Measurements from ENCODE around the gene ITGA1.

The ITGA1 gene

DNA sequence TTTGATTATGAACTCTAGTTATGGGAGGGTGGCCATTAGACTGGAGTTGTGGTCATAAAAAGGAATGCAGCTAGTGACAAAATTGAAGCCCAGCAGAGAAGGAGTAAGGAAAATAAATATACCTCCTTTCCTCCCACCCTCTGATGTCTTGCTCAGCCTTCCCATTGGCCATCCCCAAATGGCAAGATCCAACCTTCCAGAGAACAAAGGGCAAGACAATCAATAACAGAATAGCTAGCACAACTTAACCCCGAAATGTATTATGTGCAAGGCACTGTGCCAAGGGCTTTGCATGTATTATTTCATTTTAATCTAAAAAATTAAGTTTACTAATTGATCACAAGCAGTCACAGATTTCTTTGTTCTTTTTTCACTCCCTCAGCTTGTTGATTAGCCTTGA is 3.6 kb downstream of the ITGA1 start:
- Histone ChIP-seq H3K9me2 (replicated peaks; ENCODE audit: low read depth, low read length) (no peaks in the 10 kb centered on the region), H4K20me1 (ENCODE audit: insufficient read depth, low read length, poor library complexity, severe bottlenecking) (no peaks in the 10 kb centered on the region), H3K4me3 (ENCODE audit: low read length, poor library complexity, severe bottlenecking) (no peak overlapping the region), H3K4me2 (ENCODE audit: low read depth, low read length, poor library complexity, severe bottlenecking) (peak overlapping the region; percentile 20), H2AFZ (ENCODE audit: low read length) (no peak overlapping the region), H3K27me3 (ENCODE audit: insufficient read depth, low read length, poor library complexity, severe bottlenecking) (no peaks in the 10 kb centered on the region), H3K79me2 (ENCODE audit: insufficient read depth, low read length) (no peaks in the 10 kb centered on the region), H3K9ac (ENCODE audit: low read depth, low read length, poor library complexity, severe bottlenecking) (no peak overlapping the region), H3K4me1 (ENCODE audit: insufficient read depth, low read length, poor library complexity, severe bottlenecking) (peaks cover 19% of the 10 kb centered on the region), H3F3A (ENCODE audit: low read depth) (no peaks in the 10 kb centered on the region), H3K9me3 (ENCODE audit: insufficient read depth, low read depth, low read length) (no peaks in the 10 kb centered on the region), H3K36me3 (ENCODE audit: insufficient read depth, low read length) (no peaks in the 10 kb centered on the region)
- TF ChIP-seq EZH2phosphoT487 (IDR thresholded peaks at IDR 0.05; ENCODE audit: borderline replicate concordance): no peak
- TF ChIP-seq, protein P1, sequence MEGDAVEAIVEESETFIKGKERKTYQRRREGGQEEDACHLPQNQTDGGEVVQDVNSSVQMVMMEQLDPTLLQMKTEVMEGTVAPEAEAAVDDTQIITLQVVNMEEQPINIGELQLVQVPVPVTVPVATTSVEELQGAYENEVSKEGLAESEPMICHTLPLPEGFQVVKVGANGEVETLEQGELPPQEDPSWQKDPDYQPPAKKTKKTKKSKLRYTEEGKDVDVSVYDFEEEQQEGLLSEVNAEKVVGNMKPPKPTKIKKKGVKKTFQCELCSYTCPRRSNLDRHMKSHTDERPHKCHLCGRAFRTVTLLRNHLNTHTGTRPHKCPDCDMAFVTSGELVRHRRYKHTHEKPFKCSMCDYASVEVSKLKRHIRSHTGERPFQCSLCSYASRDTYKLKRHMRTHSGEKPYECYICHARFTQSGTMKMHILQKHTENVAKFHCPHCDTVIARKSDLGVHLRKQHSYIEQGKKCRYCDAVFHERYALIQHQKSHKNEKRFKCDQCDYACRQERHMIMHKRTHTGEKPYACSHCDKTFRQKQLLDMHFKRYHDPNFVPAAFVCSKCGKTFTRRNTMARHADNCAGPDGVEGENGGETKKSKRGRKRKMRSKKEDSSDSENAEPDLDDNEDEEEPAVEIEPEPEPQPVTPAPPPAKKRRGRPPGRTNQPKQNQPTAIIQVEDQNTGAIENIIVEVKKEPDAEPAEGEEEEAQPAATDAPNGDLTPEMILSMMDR (conservative IDR thresholded peaks at IDR 0.05; ENCODE audit: low read length): no peak

DNA sequence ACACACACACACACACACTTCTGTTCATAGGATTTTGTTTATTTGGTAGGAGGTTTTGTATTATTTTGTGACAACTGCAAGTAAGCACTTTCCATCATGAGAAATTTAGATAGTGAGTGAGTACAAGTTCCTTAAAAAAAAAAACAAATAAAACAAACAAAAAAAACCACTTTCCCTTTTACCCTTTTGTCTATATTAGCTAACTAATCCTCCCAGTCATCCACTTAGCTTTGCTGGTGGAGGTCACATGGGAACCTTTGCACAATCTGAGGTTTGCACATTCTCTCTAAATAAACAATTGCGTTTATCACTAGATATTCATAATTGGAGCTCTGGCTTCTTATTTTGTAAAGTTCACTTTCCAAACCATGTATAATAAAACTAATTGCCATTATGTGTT is 6.8 kb downstream of the ITGA1 start:
- Histone ChIP-seq H3K9me2 (replicated peaks; ENCODE audit: low read depth, low read length) (no peaks in the 10 kb centered on the region), H3K4me1 (ENCODE audit: insufficient read depth, low read length, poor library complexity, severe bottlenecking) (peaks cover 22% of the 10 kb centered on the region), H3F3A (ENCODE audit: low read depth) (no peaks in the 10 kb centered on the region), H3K4me3 (ENCODE audit: low read length, poor library complexity, severe bottlenecking) (no peak overlapping the region), H3K9ac (ENCODE audit: low read depth, low read length, poor library complexity, severe bottlenecking) (no peak overlapping the region), H3K9me3 (ENCODE audit: insufficient read depth, low read depth, low read length) (no peaks in the 10 kb centered on the region), H3K27me3 (ENCODE audit: insufficient read depth, low read length, poor library complexity, severe bottlenecking) (no peaks in the 10 kb centered on the region), H3K36me3 (ENCODE audit: insufficient read depth, low read length) (no peaks in the 10 kb centered on the region), H2AFZ (ENCODE audit: low read length) (no peak overlapping the region), H4K20me1 (ENCODE audit: insufficient read depth, low read length, poor library complexity, severe bottlenecking) (no peaks in the 10 kb centered on the region), H3K79me2 (ENCODE audit: insufficient read depth, low read length) (peaks cover 11% of the 10 kb centered on the region; the same call in 1 of the 2 replicates), H3K4me2 (ENCODE audit: low read depth, low read length, poor library complexity, severe bottlenecking) (no peak overlapping the region)
- TF ChIP-seq, protein P1 (conservative IDR thresholded peaks at IDR 0.05; ENCODE audit: low read length): no peak
- TF ChIP-seq EZH2phosphoT487 (IDR thresholded peaks at IDR 0.05; ENCODE audit: borderline replicate concordance): no peak

DNA sequence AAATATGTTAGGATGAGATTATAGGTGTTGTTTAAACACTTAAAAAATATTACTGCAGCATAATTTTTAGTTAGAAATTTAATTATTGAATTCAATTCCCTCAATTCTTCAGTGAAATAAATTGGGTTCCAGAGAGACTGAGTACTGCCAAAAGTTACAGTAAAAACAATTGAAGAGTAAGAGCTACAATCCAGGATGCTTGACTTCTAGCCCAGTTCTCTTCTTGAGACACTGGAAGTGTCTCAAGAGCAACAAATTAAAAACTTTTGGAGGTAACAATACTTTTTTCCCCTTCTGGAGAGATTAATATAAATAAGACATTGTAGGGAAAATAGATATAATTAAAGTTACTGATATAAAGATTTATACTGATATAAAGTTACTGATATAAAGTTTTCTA is 8.3 kb downstream of the ITGA1 start:
- no peak for TF ChIP-seq EZH2phosphoT487 (IDR thresholded peaks at IDR 0.05; ENCODE audit: borderline replicate concordance)
- TF ChIP-seq, protein P1 (conservative IDR thresholded peaks at IDR 0.05; ENCODE audit: low read length): no peak
- Histone ChIP-seq H4K20me1 (ENCODE audit: insufficient read depth, low read length, poor library complexity, severe bottlenecking) (peaks cover 10% of the 10 kb centered on the region), H3K9me2 (replicated peaks; ENCODE audit: low read depth, low read length) (no peaks in the 10 kb centered on the region), H3K36me3 (ENCODE audit: insufficient read depth, low read length) (no peaks in the 10 kb centered on the region), H3K9me3 (ENCODE audit: insufficient read depth, low read depth, low read length) (no peaks in the 10 kb centered on the region), H2AFZ (ENCODE audit: low read length) (no peak overlapping the region), H3K9ac (ENCODE audit: low read depth, low read length, poor library complexity, severe bottlenecking) (no peak overlapping the region), H3K4me1 (ENCODE audit: insufficient read depth, low read length, poor library complexity, severe bottlenecking) (peaks cover 25% of the 10 kb centered on the region), H3F3A (ENCODE audit: low read depth) (no peaks in the 10 kb centered on the region), H3K27me3 (ENCODE audit: insufficient read depth, low read length, poor library complexity, severe bottlenecking) (peaks cover 4% of the 10 kb centered on the region), H3K4me3 (ENCODE audit: low read length, poor library complexity, severe bottlenecking) (no peak overlapping the region), H3K4me2 (ENCODE audit: low read depth, low read length, poor library complexity, severe bottlenecking) (no peak overlapping the region), H3K79me2 (ENCODE audit: insufficient read depth, low read length) (peaks cover 23% of the 10 kb centered on the region)

Data from Loucy (cell line).